HG03575 (cell line): Measurements from ENCODE around the gene DNPH1.

Source experiments
- ATAC-seq: cut with Tn5 transposase; IDR thresholded peaks from one replicate; pipeline ENCODE4 v1.9.1; 2021; ENCODE audit not compliant: unreplicated experiment, insufficient number of reproducible peaks, low FRiP score; ENCODE audit errors: extremely low read depth

Gene DNPH1

DNA sequence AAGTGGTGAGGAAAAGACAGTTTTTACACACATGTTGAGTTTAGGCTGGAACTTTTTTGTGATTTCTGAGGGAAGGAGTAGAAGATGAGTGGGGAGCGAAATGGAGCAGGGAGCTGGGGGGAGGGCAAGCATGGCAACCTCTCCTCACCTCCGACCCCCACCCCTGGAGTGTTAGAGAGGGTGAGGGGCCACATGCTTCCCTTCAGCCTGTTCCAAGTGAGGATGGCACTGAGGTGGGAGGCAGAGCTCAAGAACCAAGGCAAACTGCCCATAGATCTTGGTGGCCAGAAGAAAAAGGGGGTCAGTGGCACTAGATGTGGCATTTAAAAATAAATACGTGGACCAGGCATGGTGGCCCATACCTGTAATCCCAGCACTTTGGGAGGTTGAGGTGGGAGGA lies 18.8 kb upstream of the DNPH1 start:
- ATAC-seq, result no peak

DNA sequence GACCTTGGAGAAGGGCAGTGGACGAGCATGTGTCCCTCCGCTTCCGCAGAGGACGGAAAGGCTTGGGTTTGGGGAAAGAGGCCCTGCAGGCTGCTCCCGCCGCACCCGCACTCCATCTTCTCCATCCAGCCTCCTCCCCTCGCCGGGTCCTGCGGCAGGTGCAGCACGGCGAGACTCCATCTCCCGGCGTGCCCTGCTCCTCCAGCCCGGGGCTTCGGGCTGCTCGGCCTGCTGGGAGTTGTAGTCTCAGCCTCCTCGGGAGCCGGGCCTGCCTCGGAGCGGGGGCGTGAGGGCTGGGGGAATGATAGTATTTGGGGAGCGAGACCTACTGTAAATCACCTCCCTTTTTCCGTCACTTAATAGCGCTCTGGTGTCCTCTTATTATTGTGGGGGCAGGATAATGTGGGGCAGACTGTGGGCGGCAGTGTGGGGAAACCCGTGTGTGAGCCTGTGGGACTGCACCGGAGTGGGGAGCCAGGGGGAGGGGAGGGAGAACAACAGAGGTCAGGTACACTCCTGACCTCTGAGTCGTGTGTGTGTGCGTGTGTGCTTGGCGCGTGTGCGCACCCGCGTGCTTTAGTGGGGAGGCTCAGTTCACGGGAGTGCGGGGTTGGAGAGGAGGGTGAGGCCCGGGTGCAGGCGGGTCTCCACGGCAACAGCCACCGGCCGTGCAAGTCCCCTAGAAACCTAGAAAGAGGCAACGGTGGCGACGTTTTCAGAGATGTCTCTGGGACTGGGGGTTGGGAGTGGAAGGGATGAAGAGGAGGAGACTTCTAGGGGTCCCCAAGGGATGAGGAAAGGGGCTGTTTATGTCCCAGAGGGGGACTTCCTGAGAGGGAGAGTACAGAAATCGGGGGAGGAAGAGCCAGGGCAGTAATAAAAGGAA lies 18.1 kb upstream of the DNPH1 start:
- no peak for ATAC-seq

DNA sequence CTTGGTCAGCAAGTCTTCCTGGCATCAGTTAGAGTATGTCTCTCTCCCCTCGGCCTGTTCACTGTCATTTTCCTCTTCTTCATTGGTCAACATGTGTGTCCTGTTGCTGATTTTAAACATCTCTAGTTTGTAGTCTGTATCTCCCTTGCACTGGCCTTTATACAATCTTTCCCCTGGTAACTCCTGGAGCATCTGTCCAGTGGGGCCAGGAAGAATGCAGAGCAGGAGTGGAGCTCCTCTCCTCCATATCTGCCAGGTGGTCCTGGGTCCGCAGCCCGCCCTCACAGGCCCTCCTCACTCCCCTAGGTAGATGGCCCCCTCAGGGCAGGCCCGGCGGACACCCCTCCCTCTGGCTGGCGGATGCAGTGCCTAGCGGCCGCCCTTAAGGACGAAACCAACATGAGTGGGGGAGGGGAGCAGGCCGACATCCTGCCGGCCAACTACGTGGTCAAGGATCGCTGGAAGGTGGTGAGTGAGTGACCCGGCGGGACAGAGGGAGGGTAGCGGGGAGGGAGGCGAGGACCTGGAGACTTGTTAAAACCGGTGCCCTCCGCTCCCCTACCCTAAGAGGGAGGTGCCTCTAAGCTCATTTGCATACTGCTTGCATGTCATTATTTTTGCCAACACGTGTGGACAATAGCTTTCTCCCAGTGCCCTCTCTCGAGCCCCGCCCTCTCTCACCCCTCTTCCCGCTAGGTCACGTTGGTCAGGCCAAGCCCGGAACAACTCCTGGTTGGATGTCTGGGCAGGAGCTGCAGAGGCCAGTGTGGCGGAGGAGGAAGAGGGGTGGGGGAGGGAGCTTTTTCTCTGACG lies 17.2 kb upstream of the DNPH1 start:
- no peak for ATAC-seq

DNA sequence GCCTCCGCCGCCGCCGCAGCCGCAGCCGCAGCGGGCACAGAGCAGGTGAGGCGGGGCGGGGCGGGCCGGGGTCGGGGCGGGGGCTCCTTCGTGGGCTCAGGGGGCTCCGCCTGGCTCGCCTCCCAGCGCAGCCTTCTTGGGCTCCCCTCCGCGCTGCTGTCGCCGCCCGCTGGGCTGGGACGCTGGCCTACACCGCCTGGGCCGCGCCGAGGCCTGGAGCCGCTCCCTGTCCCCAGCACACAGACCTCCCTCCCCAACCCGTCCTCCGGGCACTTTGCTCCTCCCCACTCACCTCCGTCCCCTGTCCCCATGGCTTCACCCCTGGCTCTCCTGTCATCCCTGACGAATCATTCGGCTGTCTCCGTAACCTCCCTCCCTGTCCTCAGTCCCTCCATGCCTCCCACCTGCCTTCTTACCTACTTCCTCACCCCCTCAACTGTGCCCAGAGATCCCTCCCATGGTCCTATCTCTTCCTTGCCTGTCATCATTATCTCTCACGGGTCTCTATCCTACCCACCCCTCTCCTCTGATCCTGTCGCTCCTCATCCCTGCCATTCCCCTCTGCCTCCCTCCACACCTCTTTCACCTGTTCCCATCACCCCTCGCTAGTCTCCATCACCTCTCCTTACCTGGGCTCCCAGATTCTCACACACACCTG lies 14.5 kb upstream of the DNPH1 start:
- ATAC-seq, result no peak

DNA sequence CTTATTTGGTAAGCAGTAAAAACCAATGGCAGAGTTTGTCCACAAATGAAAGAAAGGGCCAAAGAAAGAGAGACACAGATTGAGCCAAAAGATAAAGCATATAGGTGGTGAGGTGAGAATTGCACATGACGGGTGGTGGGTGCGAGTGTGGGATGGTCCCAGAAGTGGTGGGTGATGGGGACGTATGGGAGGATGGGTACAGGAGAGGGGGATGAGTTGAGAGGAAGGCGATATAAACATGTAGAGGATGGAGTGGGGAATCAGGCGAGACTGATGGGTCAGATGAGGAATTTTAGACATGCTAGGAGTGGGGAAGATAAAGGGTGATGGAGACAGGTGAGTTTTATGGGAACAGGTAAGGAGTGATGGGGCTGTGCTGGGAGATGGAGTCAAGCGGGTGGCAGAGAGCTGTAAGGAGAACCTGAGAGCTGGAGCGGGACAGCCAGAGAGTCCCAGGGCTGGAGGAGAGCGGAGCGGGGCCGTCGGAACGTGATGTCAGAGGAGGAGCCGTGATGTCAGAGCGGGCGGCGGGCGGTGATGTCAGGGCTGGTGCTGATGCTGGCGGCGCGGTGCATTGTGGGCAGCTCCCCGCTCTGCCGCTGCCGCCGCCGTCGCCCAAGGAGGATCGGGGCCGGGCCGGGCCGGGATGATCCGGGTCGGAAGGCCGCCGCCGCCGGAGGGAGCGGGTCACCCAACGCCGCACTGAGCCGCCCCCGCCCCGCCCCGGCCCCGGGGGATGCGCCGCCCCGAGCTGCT lies 13.8 kb upstream of the DNPH1 start, which contains the start of gene TTBK1:
TTBK1 (plus strand) TSS at position 574 of the 756 bp plus-strand sequence. CDS start 3,180 bp downstream, outside the sequence.
- ATAC-seq, result no peak

DNA sequence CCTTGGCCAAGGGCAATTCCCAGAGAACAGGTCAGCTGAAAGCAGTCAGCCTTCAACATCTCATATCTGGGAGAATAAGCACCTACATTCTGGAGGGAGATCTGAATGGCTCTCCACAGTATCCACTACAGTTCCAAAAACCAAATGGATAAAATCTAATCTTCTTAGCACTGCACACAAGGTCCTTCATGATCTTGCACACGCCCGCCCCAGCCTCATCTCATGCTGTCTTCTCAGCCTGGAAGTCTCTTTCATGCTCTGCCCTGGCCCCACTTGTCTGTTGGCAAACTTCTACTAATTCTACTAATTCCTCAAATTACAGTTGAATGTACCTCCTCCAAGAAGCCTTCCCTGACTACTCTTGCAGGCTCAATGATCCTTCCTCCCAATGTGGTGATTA lies 12.2 kb upstream of the DNPH1 start:
- no peak for ATAC-seq

DNA sequence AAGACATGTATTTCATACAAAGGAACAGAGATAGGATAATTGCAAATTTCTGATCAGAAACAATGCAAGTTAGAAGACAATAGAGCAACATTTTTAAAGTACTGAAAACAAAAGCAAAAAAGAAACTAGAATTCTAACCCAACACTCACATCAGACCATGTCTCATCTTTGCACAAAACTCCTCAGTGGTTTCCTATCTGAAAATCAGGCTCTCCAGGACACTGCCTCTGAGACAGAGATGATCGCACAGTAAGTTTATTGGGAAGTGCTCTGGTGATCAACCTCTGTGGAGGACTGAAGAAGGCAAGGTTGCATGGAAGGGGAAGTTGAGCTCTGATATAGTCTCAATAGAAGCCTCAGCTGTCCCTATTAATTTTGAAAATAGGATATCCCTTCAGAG lies 11.7 kb upstream of the DNPH1 start:
- no peak for ATAC-seq

DNA sequence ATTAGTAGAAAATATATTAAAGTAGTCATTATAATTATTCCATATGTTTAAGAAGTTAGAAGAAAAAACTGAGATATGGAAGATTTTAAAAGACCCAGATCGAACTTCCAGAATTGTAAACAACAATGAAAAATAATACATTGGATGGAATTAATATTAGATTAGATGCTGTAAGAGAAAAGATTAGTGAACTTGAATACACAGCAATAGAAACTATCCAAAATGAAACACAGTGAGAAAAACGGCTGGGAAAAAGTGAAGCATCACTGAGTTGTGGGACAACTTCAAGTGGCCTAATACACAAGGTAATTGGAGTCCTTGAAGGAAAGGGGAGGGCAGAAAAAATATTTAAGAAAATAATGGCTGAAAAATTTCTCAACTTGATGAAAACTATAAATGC lies 9.8 kb upstream of the DNPH1 start:
- ATAC-seq, result no peak

DNA sequence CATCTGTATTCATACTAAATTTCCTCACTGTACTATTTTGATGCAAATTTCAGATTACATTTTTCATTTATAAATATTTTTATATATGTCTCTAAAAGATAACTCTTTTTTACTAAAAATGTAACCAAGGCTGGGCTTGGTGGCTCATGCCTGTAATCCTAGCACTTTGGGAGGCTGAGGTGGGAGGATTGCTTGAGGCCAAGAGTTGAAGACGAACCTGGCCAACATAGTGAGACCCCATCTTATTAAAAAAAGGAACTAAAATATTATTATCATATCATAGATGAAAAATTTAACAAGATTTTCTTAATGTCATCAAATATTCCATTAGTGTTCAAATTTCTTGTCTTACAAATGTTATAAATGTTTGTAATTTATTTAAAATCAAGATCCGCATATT lies 6.6 kb upstream of the DNPH1 start:
- ATAC-seq, result no peak

DNA sequence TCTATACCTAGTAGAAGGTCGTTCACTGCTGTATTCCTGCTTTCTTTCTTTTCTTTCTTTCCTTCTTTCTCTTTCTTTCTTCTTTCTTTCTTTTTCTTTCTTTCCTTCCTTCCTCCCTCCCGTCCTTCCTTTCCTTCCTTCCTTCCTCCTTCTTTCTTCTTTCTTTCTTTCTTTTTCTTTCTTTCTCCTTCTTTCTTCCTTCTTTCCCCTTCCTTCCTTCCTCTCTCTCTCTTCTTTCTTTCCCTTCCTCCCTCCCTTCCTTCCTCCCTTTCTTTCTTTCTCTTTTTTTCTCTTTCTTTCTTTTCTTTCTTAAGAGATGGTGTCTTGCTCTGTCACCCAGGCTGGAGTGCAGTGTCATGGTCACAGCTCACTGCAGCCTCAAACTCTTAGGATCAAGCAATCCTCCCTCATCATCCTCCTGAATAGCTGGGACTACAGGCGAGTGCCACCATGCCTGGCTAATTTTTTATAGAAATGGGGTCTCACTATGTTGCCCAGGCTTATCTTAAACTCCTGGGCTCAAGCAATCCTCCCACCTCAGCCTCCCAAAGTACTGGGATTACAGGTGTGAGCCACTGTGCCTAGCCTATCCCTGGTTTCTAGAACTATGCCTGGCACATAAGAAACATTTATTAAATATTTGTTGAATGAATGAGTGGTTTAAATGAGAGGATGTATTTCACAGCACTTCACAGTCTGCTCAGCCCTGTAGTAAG lies 2.6 kb upstream of the DNPH1 start:
- ATAC-seq, result no peak

DNA sequence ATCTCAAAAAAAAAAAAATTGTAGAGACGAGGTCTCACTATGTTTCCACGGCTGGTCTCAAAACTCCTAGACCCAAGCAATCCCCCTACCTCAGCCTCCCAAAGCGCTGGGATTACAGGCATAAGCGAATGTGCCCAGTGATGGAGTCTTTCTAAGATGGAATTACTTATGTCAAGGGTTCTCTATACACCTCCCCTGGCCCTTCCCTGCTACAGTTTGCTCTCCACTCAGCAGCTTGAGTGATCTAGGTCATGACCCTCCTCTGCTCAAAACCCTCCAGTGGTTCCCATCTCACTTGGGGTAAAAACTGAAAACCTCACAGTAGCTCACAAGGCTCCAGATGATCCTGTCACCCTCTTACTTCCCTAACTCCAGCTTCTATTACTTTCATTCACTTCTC lies 1.8 kb upstream of the DNPH1 start:
- ATAC-seq, result no peak

DNA sequence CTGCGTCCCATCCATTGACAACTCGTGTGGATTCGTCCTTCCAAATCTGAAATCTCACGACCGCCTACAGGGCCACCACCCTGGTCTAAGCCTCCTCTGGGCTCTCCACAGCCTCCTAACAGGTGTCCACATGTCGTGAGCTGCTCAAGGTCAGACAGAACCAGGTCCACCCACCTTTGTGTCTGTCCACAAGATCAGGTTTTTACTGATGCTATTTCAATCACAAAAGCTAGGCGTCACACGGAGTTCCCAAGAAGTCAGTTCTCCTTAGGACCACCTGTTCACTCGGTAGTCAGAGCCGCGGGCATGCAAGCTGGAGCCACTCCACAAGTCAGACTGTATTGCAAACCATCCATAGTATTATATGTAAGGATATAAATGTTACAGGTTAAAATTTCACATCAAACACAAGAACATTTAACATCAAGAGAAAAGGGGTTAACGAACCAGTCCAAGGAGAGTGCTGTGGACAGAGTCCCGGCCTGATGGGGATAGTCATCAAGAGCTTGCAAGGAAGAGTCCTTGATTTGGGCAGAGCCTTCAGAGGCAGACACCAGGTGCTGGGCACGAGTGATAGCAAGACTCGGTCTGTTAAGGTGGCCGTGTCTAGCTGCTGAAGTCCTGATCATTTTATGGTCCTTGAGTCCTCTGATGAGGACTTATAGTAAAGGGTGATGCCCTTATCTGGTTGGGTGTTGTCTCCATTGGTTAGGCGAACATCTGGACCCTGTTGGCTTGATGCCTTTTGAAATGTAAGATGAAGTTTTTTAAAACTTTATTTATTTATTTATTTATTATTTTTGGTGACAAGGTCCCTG lies 731 bp upstream of the DNPH1 start:
- ATAC-seq, result no peak

DNA sequence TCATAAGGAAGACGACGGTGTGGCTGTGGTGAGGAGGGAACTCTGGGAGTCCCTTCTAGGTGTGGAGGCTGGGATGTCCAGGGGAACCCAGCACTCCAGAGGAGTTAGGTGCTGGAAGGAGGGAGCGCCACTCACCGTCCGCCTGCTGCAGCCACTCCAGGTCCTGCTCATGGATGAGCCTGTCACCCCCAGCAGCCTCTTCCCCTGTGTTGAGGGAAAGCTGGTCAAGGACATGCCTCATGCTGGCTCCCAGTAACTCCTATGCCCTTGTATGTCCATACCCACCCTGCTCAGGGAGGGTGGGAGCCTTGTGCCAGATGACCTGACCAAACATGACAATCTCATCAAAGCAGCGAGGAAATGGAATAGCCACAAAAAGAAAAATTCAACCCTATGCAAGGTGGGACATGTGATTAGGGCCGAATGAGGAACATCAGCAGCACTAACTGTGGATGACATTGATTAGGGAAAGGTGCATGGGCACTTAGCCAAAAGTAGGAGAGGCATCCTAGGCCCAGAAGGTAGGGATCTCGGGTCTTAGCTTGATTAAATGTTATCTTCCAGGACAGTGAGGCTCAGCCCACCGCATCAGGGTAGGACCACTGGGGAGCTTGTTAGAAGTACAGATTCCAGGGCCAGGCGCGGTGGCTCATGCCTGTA lies 3.0 kb downstream of the DNPH1 start:
- ATAC-seq, result no peak

DNA sequence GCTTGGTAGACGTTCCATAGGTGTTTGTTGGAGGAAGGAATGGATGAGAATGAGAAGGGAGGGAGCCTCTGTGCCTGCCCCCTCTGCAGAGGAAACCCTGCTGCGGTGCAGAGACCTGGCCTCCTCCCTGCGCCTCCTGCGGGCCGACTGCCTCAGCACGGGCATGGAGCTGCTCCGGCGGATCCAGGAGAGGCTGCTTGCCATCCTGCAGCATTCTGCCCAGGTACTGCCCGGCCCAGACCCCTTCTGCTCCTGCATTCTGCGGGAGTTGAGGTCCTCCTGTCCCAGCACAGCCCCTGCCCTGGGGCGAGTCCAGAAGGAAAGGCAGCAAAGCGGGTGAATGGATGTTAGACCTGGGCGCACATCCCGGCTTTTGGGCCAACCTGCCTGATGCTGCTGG lies 6.1 kb downstream of the DNPH1 start:
- ATAC-seq, result no peak

DNA sequence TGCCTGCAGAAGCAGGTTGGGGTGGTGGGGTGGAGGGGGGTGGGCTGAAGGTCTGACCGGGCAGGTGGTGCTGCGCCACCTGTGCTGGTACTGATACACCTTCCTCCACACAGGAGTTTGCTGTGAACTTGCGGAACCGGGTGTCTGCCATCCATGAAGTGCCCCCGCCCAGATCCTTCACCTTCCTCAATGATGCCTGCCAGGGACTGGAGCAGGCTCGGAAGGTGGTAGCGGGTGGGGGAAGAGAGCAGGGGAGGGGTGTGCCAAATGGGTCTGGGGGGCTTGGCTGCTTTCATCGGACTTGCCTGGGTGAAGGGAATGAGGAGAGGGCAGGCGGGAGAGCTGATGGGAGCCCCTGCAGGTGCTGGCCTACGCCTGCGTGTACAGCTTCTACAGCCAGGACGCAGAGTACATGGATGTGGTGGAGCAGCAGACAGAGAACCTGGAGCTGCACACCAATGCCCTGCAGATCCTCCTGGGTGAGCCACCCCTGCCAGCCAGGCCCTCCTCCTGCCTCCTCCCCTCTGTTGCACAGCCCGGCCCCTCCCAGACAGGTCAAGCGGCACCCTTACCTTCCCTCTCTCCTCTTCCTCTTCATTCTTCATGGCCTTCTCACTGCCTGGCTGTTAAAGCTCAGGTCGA lies 6.7 kb downstream of the DNPH1 start:
- no peak for ATAC-seq

DNA sequence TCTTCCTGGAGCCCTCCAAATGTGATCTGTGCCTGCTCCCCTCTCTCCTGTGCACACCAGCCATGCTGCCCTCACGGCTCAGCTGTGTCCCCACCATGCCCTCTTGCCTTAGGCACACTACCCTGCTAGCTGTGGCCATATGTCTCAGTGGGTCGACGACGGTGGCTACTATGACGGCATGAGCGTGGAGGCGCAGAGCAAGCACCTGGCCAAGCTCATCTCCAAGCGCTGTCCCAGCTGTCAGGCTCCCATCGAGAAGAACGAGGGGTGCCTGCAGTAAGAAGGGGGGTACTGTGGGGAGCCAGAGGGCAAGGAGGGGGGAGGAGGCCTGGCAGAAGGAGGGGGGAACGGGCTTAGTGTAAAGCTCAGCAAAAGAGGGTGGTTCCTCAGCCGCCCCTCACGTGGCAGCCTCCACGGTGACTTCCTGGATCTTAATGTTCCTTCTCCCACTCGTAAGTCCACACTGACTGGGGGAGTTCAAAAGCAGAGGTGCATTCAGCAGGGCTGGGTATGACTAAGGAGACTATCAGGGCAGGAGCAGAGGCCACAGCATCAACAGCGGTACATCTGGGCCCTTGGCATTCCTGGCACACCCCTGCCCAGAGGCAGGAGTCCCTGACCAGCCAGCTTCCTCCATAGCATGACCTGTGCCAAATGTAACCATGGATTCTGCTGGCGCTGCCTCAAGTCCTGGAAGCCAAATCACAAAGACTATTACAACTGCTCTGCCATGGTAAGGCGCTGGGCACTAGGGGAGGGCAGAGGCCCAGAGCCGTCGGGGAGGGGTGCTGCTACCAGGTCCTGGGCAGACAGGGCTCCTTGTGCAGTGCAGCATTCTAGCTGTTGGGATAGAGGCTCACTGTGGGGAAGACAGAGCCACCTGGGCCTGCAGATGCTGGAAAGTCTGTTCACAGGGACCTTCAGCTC lies 8.0 kb downstream of the DNPH1 start:
- ATAC-seq, result no peak
